ENCODE results near the gene GPALPP1. TPM values are rescaled to one million over a fixed set of nuclear protein-coding genes. Genes with fewer than 3 reads are reported as not detected.

Gene GPALPP1
- total and polyA plus RNA-seq, 2 donors (not counting 1 experiment from before 2014, with no cell fraction given) = 21.7 to 37.7 TPM

DNA sequence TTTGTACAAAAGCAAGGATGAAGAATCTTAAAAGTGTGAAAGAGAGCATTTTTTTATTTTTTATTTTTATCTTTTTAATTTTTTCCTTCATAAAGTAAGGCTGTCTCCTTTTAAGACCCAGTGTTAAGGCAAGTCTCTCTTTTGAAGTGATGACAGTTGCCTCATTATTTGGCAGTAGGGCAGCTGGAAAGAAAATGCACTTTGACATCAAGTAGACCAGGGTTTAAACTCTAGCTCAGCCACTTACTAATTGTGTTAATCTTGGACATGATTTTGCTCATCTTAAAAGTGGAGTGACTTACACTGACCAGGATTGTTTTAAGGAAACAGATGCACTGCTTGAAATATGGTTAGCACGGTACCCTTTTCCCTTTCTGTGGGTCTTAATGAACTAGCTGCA is 18.5 kb downstream of the GPALPP1 start:
- Histone ChIP-seq H2AFZ (ENCODE audit: low read length) (no peak overlapping the region), H4K20me1 (ENCODE audit: control insufficient read depth, extremely low read depth, insufficient read depth, low read length) (no peaks in the 10 kb centered on the region), H3K36me3 (ENCODE audit: control insufficient read depth, insufficient read depth, low read length) (peaks cover 2% of the 10 kb centered on the region), H3K27me3 (ENCODE audit: control insufficient read depth, insufficient read depth, low read length) (no peaks in the 10 kb centered on the region), H3K9ac (ENCODE audit: insufficient read depth, low read length) (no peak overlapping the region), H3K27ac (ENCODE audit: insufficient read depth, low read length) (no peak overlapping the region), H3K4me1 (ENCODE audit: control insufficient read depth, extremely low read depth, insufficient read depth, low read length) (no peaks in the 10 kb centered on the region), H3K79me2 (ENCODE audit: control insufficient read depth, insufficient read depth, low read length) (no peaks in the 10 kb centered on the region), H3K9me3 (ENCODE audit: control insufficient read depth, insufficient read depth, low read depth, low read length) (no peaks in the 10 kb centered on the region), H3K4me2 (ENCODE audit: extremely low read depth, insufficient read depth, low read length) (no peak overlapping the region), H3K4me3 (replicated peaks in 1 of 4; ENCODE audit: control extremely low read depth in 1 of 4, insufficient read depth in 1 of 4, low read depth in 3 of 4, low read length in 4 of 4) (no peak overlapping the region)
- no peak for DNase-seq (ENCODE audit: low read depth in 2 of 2)
- no peak for TF ChIP-seq EZH2 (IDR thresholded peaks at IDR 0.05; ENCODE audit: low read length, missing control alignments)
- TF ChIP-seq CTCF (conservative IDR thresholded peaks at IDR 0.05 in 1 of 2, IDR thresholded peaks at IDR 0.05 in 1 of 2; ENCODE audit: low read depth in 1 of 2, low read length in 2 of 2) = no peak

- no peaks in the 10 kb centered on the region for H3K27me3 ChIP-seq (ENCODE audit: control insufficient read depth, insufficient read depth, low read length)
- no peaks in the 10 kb centered on the region for H3K9me3 ChIP-seq (ENCODE audit: control insufficient read depth, insufficient read depth, low read depth, low read length)
- H3K4me3 ChIP-seq (replicated peaks in 1 of 4; ENCODE audit: control extremely low read depth in 1 of 4, insufficient read depth in 1 of 4, low read depth in 3 of 4, low read length in 4 of 4) = no peak overlapping the region
- no peak for DNase-seq (ENCODE audit: low read depth in 2 of 2)
- H4K20me1 ChIP-seq (ENCODE audit: control insufficient read depth, extremely low read depth, insufficient read depth, low read length) = no peaks in the 10 kb centered on the region
- TF ChIP-seq EZH2 (IDR thresholded peaks at IDR 0.05; ENCODE audit: low read length, missing control alignments) = no peak
- TF ChIP-seq CTCF (conservative IDR thresholded peaks at IDR 0.05 in 1 of 2, IDR thresholded peaks at IDR 0.05 in 1 of 2; ENCODE audit: low read depth in 1 of 2, low read length in 2 of 2) = no peak
- H3K79me2 ChIP-seq (ENCODE audit: control insufficient read depth, insufficient read depth, low read length) = no peaks in the 10 kb centered on the region
- no peak overlapping the region for H3K4me2 ChIP-seq (ENCODE audit: extremely low read depth, insufficient read depth, low read length)
- H3K27ac ChIP-seq (ENCODE audit: insufficient read depth, low read length) = no peak overlapping the region
- peaks cover 2% of the 10 kb centered on the region for H3K36me3 ChIP-seq (ENCODE audit: control insufficient read depth, insufficient read depth, low read length)
- no peak overlapping the region for H2AFZ ChIP-seq (ENCODE audit: low read length)
- H3K9ac ChIP-seq (ENCODE audit: insufficient read depth, low read length) = no peak overlapping the region
- H3K4me1 ChIP-seq (ENCODE audit: control insufficient read depth, extremely low read depth, insufficient read depth, low read length) = peaks cover 2% of the 10 kb centered on the region
Measured at GRCh38 chr13:45011198-45011597, 21.9 kb downstream of the GPALPP1 start.

DNA sequence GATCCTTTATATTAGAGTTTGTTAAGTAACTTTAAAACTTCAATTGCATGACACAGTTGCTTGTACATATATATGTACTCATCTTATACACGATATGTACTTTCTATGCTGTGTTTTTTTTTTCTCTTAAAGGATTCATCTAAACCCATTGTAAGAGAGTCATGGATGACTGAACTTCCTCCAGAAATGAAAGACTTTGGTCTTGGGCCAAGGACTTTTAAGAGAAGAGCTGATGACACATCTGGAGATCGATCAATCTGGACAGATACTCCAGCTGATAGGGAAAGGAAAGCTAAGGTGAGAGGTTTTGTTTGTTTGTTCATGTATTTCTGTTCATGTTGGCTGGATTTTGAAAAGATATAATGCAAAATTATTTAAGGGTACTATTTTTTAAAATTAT is 26.0 kb downstream of the GPALPP1 start:
- H3K9ac ChIP-seq (ENCODE audit: insufficient read depth, low read length) = no peak overlapping the region
- H3K4me3 ChIP-seq (replicated peaks in 1 of 4; ENCODE audit: control extremely low read depth in 1 of 4, insufficient read depth in 1 of 4, low read depth in 3 of 4, low read length in 4 of 4) = no peak overlapping the region
- no peak overlapping the region for H3K4me2 ChIP-seq (ENCODE audit: extremely low read depth, insufficient read depth, low read length)
- H2AFZ ChIP-seq (ENCODE audit: low read length) = no peak overlapping the region
- peaks cover 2% of the 10 kb centered on the region for H3K4me1 ChIP-seq (ENCODE audit: control insufficient read depth, extremely low read depth, insufficient read depth, low read length)
- H3K27me3 ChIP-seq (ENCODE audit: control insufficient read depth, insufficient read depth, low read length) = no peaks in the 10 kb centered on the region
- H4K20me1 ChIP-seq (ENCODE audit: control insufficient read depth, extremely low read depth, insufficient read depth, low read length) = no peaks in the 10 kb centered on the region
- H3K36me3 ChIP-seq (ENCODE audit: control insufficient read depth, insufficient read depth, low read length) = no peaks in the 10 kb centered on the region
- H3K27ac ChIP-seq (ENCODE audit: insufficient read depth, low read length) = no peak overlapping the region
- no peaks in the 10 kb centered on the region for H3K79me2 ChIP-seq (ENCODE audit: control insufficient read depth, insufficient read depth, low read length)
- H3K9me3 ChIP-seq (ENCODE audit: control insufficient read depth, insufficient read depth, low read depth, low read length) = no peaks in the 10 kb centered on the region
- peak in 1 of 2 donors; percentile 28 for DNase-seq (ENCODE audit: low read depth in 2 of 2)
- TF ChIP-seq CTCF (conservative IDR thresholded peaks at IDR 0.05 in 1 of 2, IDR thresholded peaks at IDR 0.05 in 1 of 2; ENCODE audit: low read depth in 1 of 2, low read length in 2 of 2) (no peak), EZH2 (IDR thresholded peaks at IDR 0.05; ENCODE audit: low read length, missing control alignments) (no peak)

Measured in fibroblast of lung (primary cell).